Common myeloid progenitor, CD34-positive (primary cell): ENCODE data around the gene PFKL.

ENCODE experiments used
- CTCF ChIA-PET: fragments of 350-600 bp; sonication (Branson Sonifier 250); formaldehyde crosslinking; loops from one replicate; lab custom pipeline; 2021; ENCODE audit warnings: antibody characterized with exemption; lab: Charles Lee
- POLR2A ChIA-PET: fragments of 350-600 bp; sonication (Branson Sonifier 250); formaldehyde crosslinking; loops from one replicate; lab custom pipeline; 2021; ENCODE audit warnings: antibody characterized with exemption; lab: Charles Lee
- DNase-seq, 3 donors: peaks; one replicate each; pipeline versions ENCODE4 v3.0.0 to v3.0.0-alpha.2; 2013
- H3K27ac ChIP-seq, 2 experiments: 1 replicate in 1 of 2; 2 replicates in 1 of 2; pipeline ENCODE4 v1.7.0; 2013; ENCODE audit warnings: inconsistent platforms in 2 of 2, low read length in 2 of 2, mild to moderate bottlenecking in 2 of 2, low read depth in 1 of 2, moderate library complexity in 1 of 2; ENCODE audit not compliant: severe bottlenecking in 2 of 2, insufficient read depth in 1 of 2, poor library complexity in 1 of 2
- H3K27me3 ChIP-seq, 5 experiments: replicated peaks in 2 of 5; 1 replicate in 3 of 5; 2 replicates in 2 of 5; pipeline versions ENCODE4 v1.6.1 to v1.7.0; 2013; ENCODE audit warnings: low read length in 4 of 5, mild to moderate bottlenecking in 2 of 5, moderate library complexity in 2 of 5, inconsistent platforms in 1 of 5; ENCODE audit not compliant: insufficient read depth in 5 of 5, control insufficient read depth in 4 of 5
- H3K36me3 ChIP-seq, 4 experiments: 1 replicate in 2 of 4; 2 replicates in 2 of 4; pipeline versions ENCODE4 v1.6.1 to v1.7.0; 2013; ENCODE audit warnings: low read length in 3 of 4, control low read depth in 1 of 4, mild to moderate bottlenecking in 1 of 4; ENCODE audit not compliant: control insufficient read depth in 4 of 4, insufficient read depth in 4 of 4
- H3K4me1 ChIP-seq, 4 experiments: 1 replicate in 3 of 4; 2 replicates in 1 of 4; pipeline versions ENCODE4 v1.6.1 to v1.7.1; 2013; ENCODE audit warnings: low read length in 3 of 4, mild to moderate bottlenecking in 3 of 4, control low read depth in 1 of 4, inconsistent platforms in 1 of 4, moderate library complexity in 1 of 4; ENCODE audit not compliant: control insufficient read depth in 4 of 4, insufficient read depth in 4 of 4; ENCODE audit errors: control extremely low read depth in 1 of 4
- H3K4me3 ChIP-seq, 7 experiments: 1 replicate in 4 of 7; 2 replicates in 3 of 7; pipeline versions ENCODE4 v1.5.1 to v1.7.0; 2013; ENCODE audit warnings: mild to moderate bottlenecking in 7 of 7, low read length in 6 of 7, moderate library complexity in 6 of 7, inconsistent platforms in 2 of 7, low read depth in 2 of 7, control low read depth in 1 of 7; ENCODE audit not compliant: insufficient read depth in 4 of 7, control insufficient read depth in 1 of 7; ENCODE audit errors: extremely low read depth in 1 of 7
- H3K9me3 ChIP-seq, 5 experiments: 1 replicate in 4 of 5; 2 replicates in 1 of 5; pipeline versions ENCODE4 v1.6.1 to v1.7.1; 2013; ENCODE audit warnings: low read length in 4 of 5, mild to moderate bottlenecking in 2 of 5, inconsistent platforms in 1 of 5, low read depth in 1 of 5, moderate library complexity in 1 of 5; ENCODE audit not compliant: control insufficient read depth in 4 of 5, insufficient read depth in 2 of 5; ENCODE audit errors: control extremely low read depth in 1 of 5
- WGBS: methylation state at CpG from one replicate; pipeline ENCODE4 v1.1.5; 2013; ENCODE audit not compliant: insufficient coverage; 5-methylcytosine and 5-hydroxymethylcytosine counted together

The PFKL gene

GRCh38 chr21:44313451-44313850, 13.6 kb downstream of the PFKL start:
- Histone ChIP-seq H3K9me3 (no peaks in the 10 kb centered on the region), H3K4me3 (no peak overlapping the region), H3K36me3 (peaks cover 7 to 91% (median 69%) of the 10 kb centered on the region in 4 experiments), H3K4me1 (no peaks in the 10 kb centered on the region), H3K27ac (no peak overlapping the region), H3K27me3 (no peaks in the 10 kb centered on the region)
- POLR2A ChIA-PET = no interaction called here
- 97% methylated on average over 13 of the region's 13 CpGs for WGBS
- DNase-seq = no peak
- CTCF ChIA-PET = no interaction called here

GRCh38 chr21:44314128-44314527, 14.3 kb downstream of the PFKL start:
- Histone ChIP-seq H3K27ac (no peak overlapping the region), H3K9me3 (no peaks in the 10 kb centered on the region), H3K4me1 (no peaks in the 10 kb centered on the region), H3K36me3 (peaks cover 7 to 96% (median 73%) of the 10 kb centered on the region in 4 experiments), H3K27me3 (no peaks in the 10 kb centered on the region), H3K4me3 (no peak overlapping the region)
- ChIA-PET CTCF (interaction anchor here (1.0 kb wide), 1 partner anchor 10 kb away, joined by 3 read pairs; no protein-coding TSS in a partner anchor), POLR2A (no interaction called here)
- no peak for DNase-seq
- WGBS = 95% methylated on average over 15 of the region's 15 CpGs

GRCh38 chr21:44314561-44314960, 14.7 kb downstream of the PFKL start:
- 94% methylated on average over 10 of the region's 11 CpGs for WGBS
- POLR2A ChIA-PET = no interaction called here

GRCh38 chr21:44315691-44316203, 15.9 kb downstream of the PFKL start:
- Histone ChIP-seq H3K36me3 (peaks cover 9 to 95% (median 73%) of the 10 kb centered on the region in 4 experiments), H3K27ac (no peak overlapping the region), H3K4me3 (no peak overlapping the region), H3K27me3 (no peaks in the 10 kb centered on the region), H3K4me1 (no peaks in the 10 kb centered on the region), H3K9me3 (no peaks in the 10 kb centered on the region)
- POLR2A ChIA-PET = no interaction called here
- CTCF ChIA-PET = interaction anchor here (1.4 kb wide), 1 partner anchor 14 kb away, joined by 3 read pairs; no protein-coding TSS in a partner anchor
- DNase-seq = no peak
- 97% methylated on average over 14 of the region's 16 CpGs for WGBS

More at GRCh38 chr21:44314561-44314960, 14.7 kb downstream of the PFKL start:
- Histone ChIP-seq H3K36me3 (peaks cover 7 to 98% (median 75%) of the 10 kb centered on the region in 4 experiments), H3K9me3 (no peaks in the 10 kb centered on the region), H3K4me1 (no peaks in the 10 kb centered on the region), H3K4me3 (no peak overlapping the region), H3K27ac (no peak overlapping the region), H3K27me3 (no peaks in the 10 kb centered on the region)
- DNase-seq = no peak
- CTCF ChIA-PET = interaction anchor here (1.0 to 1.4 kb wide), 2 partner anchors 10 to 15 kb away, joined by 3 read pairs; no protein-coding TSS in a partner anchor

- H3K27ac ChIP-seq = no peak overlapping the region
- peaks cover 9 to 91% (median 70%) of the 10 kb centered on the region in 4 experiments for H3K36me3 ChIP-seq
- H3K27me3 ChIP-seq = no peaks in the 10 kb centered on the region
- DNase-seq = no peak
- H3K4me3 ChIP-seq = no peak overlapping the region
- over 99% methylated on average over 14 of the region's 27 CpGs for WGBS
- CTCF ChIA-PET = no interaction called here
- H3K4me1 ChIP-seq = no peaks in the 10 kb centered on the region
- H3K9me3 ChIP-seq = no peaks in the 10 kb centered on the region
- POLR2A ChIA-PET = no interaction called here
Observed at GRCh38 chr21:44316277-44316900, 16.5 kb downstream of the PFKL start.

GRCh38 chr21:44317241-44317782, 17.5 kb downstream of the PFKL start:
- Histone ChIP-seq H3K27ac (no peak overlapping the region), H3K27me3 (no peaks in the 10 kb centered on the region), H3K4me1 (no peaks in the 10 kb centered on the region), H3K4me3 (no peak overlapping the region), H3K36me3 (peaks cover 9 to 91% (median 67%) of the 10 kb centered on the region in 4 experiments), H3K9me3 (no peaks in the 10 kb centered on the region)
- ChIA-PET CTCF (no interaction called here), POLR2A (no interaction called here)
- 98% methylated on average over 16 of the region's 19 CpGs for WGBS
- DNase-seq = no peak

GRCh38 chr21:44317871-44318270, 18.0 kb downstream of the PFKL start:
- H3K4me1 ChIP-seq = no peaks in the 10 kb centered on the region
- CTCF ChIA-PET = interaction anchor here (1.7 kb wide), 1 partner anchor 14 kb away, joined by 3 read pairs; no protein-coding TSS in a partner anchor
- over 99% methylated on average over 22 of the region's 22 CpGs for WGBS
- peaks cover 9 to 91% (median 67%) of the 10 kb centered on the region in 4 experiments for H3K36me3 ChIP-seq
- no peaks in the 10 kb centered on the region for H3K27me3 ChIP-seq
- POLR2A ChIA-PET = no interaction called here
- no peaks in the 10 kb centered on the region for H3K9me3 ChIP-seq
- H3K4me3 ChIP-seq = no peak overlapping the region
- no peak for DNase-seq
- H3K27ac ChIP-seq = no peak overlapping the region
